DMS153 treated with DMSO at 0.1 percent for 48 hours (cell line): Measurements from ENCODE around the gene HSDL2.
"Not testable (repeated sequence)": the region's sequence is repeated elsewhere in the genome, so short reads cannot be mapped to it uniquely, and the experiment has no call there.

ENCODE experiments used
- DNase-seq: peaks from one replicate; lab custom pipeline; 2025; ENCODE audit not compliant: unreplicated experiment; lab: John Stamatoyannopoulos, UW

Gene HSDL2

GRCh38 chr9:112494153-112494552, 114.2 kb downstream of the HSDL2 start:
- DNase-seq: no peak

GRCh38 chr9:112495614-112496013, 115.7 kb downstream of the HSDL2 start:
- no peak for DNase-seq

GRCh38 chr9:112496074-112496722, 116.3 kb downstream of the HSDL2 start:
- no peak for DNase-seq

GRCh38 chr9:112500842-112501241, 120.9 kb downstream of the HSDL2 start:
- DNase-seq: no peak

GRCh38 chr9:112501287-112501686, 121.4 kb downstream of the HSDL2 start:
- DNase-seq: no peak

GRCh38 chr9:112502175-112502946, 122.5 kb downstream of the HSDL2 start:
- no peak for DNase-seq

GRCh38 chr9:112503170-112503569, 123.3 kb downstream of the HSDL2 start:
- no peak for DNase-seq

- DNase-seq: no peak
Observed at GRCh38 chr9:112505086-112505485, 125.2 kb downstream of the HSDL2 start.

- DNase-seq: no peak
Observed at GRCh38 chr9:112505607-112506006, 125.7 kb downstream of the HSDL2 start.

- DNase-seq: no peak
Observed at GRCh38 chr9:112506571-112506970, 126.7 kb downstream of the HSDL2 start.

GRCh38 chr9:112507001-112507680, 127.2 kb downstream of the HSDL2 start:
- DNase-seq: no peak

- DNase-seq: no peak
Observed at GRCh38 chr9:112508377-112508776, 128.5 kb downstream of the HSDL2 start.

GRCh38 chr9:112512377-112512776, 132.5 kb downstream of the HSDL2 start:
- DNase-seq: not testable (repeated sequence)

GRCh38 chr9:112516769-112517168, 136.9 kb downstream of the HSDL2 start:
- no peak for DNase-seq

- no peak for DNase-seq
Observed at GRCh38 chr9:112520069-112520468, 140.2 kb downstream of the HSDL2 start.

- DNase-seq: no peak
Observed at GRCh38 chr9:112520656-112521055, 140.7 kb downstream of the HSDL2 start.
